TTC549 (cell line): ENCODE results near the gene EML2.
"Not testable (repeated sequence)": the region's sequence is repeated elsewhere in the genome, so short reads cannot be mapped to it uniquely, and the experiment has no call there.

Experiments
- FAIRE-seq: peaks from 2 replicates; lab custom pipeline; 2012; peaks lifted over from hg19 to GRCh38; lab: Jason Lieb, UNC

Gene EML2, protein sequence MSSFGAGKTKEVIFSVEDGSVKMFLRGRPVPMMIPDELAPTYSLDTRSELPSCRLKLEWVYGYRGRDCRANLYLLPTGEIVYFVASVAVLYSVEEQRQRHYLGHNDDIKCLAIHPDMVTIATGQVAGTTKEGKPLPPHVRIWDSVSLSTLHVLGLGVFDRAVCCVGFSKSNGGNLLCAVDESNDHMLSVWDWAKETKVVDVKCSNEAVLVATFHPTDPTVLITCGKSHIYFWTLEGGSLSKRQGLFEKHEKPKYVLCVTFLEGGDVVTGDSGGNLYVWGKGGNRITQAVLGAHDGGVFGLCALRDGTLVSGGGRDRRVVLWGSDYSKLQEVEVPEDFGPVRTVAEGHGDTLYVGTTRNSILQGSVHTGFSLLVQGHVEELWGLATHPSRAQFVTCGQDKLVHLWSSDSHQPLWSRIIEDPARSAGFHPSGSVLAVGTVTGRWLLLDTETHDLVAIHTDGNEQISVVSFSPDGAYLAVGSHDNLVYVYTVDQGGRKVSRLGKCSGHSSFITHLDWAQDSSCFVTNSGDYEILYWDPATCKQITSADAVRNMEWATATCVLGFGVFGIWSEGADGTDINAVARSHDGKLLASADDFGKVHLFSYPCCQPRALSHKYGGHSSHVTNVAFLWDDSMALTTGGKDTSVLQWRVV

DNA sequence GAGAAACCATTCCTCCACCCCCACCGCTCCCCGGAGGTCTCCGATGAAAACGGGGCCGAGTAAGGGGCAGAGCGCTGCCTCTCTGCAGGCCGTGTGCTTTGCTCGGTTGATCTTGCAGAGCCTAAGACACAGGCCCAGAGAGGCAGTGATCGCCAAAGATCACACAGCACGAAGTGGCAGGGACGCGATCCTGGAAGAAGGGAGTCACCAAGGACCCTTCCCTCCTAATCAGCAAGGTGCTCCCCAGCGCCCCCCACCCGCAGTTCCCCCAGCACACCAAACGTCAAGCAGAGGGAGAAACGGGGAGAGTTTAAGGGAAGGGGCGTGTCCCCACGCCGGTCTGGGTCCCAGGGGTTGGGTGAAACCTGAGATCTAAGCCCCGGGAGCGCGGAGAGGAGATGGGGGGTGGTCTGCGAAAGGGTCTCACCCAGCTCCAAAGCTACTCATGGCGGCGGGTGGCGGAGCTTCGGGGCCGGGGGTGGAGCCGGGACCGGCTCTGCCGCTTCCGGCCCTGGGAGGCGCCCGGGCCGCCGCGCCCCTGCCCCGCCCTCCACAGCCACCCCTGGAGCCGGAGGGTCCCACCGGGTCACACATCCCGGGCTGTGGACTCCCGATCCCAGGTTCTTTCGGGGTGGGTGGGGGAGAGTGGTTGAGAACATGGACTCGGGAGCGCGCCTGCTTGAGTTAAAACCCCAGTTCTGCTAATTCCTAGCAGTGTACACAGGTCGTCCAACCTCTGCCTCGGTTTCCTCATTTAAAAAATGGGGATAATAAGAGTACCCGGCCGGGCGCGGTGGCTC is at the start of gene EML2:
TSS of gene EML2 (minus strand) at position 468 of the 800 bp plus-strand sequence. CDS start at position 447, 21 bp downstream.
- no peak for FAIRE-seq

DNA sequence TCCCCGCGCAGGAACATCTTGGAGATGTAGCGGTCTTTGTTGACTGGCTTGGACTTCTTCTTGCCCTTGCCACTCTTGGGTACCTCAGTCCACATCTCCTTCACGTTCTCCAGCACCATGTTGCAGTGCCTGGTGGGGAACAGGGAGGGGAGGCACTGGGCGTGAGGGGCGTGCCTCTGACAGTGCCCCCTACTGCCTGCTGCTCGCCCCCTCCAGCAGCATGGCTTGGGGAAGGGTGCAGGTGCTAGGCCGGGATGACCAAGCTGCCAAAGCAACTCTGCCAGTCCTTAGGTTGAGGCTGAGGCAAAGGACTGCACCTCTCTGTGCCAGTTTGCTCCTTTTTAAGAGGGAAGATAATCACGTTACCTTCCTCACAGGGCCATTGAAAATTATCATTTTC is 48.4 kb upstream of the EML2 start:
- FAIRE-seq, result no peak

DNA sequence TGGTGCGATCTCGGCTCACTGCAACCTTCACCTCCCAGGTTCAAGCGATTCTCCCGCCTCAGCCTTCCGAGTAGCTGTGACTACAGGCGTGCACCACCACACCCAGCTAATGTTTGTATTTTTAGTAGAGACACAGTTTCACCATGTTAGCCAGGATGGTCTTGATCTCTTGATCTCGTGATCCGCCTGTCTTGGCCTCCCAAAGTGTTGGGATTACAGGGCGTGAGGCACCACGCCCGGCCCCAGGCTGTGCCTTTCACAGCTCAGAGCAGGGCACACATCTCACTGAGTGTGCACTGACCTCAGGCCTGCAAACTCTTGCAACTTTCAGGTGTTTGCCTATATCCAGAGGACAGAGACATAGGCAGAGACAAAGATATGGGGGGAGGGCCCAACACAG is 45.8 kb upstream of the EML2 start:
- FAIRE-seq, result not testable (repeated sequence)

DNA sequence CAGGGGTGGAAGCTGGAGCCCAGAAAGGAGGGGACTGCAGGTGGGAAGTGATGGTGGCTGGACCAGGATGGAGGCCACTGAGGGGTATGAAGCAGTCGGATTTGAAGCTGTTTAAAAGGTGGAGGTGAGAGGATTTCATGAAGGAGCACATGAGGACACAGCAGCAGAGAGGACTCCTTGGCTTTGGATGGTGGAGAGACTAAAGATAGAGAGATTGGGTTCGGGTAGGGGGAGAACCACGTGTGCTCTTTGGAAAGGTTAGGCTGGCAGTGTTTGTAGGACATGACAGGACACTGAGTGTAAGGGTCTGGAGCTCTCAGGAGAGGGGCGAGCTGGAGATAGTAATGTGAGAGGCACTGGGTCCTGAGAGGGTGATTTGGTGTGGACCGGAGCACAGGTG is 43.7 kb upstream of the EML2 start:
- no peak for FAIRE-seq

DNA sequence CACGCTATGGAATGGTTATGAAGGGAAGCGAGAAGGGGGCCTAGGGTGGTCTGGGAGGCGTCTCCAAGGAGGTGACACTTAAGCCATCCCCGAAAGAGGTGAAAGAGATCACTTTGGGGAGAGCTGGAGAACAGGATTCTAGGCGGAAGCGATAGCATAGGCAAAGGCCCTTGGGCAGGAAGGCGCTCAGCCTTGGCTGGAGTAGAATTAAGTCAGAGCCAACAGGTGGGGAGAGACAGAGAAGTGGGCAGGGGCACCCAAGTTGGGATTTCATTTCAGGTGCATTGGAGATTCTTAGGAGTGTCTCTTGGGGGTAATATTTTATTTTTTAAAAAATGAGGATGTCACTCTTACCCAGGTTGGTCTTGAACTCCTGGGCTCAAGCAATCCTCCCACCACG is 42.9 kb upstream of the EML2 start:
- FAIRE-seq, result no peak

DNA sequence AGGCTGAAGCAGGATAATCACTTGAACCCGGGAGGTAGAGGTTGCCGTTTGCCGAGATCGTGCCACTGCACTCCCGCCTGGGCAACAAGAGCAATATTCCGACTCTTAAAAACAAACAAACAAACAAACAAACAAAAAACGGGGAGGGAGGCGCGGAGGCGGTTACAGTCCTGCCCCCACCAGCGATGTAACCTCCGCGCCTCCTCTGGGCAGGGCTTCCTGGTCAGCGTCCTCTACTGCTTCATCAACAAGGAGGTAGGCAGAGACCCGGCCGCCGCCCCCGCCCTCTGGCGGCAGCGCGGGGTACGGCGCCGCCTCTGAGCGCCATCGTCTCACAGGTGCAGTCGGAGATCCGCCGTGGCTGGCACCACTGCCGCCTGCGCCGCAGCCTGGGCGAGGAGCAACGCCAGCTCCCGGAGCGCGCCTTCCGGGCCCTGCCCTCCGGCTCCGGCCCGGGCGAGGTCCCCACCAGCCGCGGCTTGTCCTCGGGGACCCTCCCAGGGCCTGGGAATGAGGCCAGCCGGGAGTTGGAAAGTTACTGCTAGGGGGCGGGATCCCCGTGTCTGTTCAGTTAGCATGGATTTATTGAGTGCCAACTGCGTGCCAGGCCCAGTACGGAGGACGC is 42.3 kb upstream of the EML2 start:
- FAIRE-seq, result no peak

DNA sequence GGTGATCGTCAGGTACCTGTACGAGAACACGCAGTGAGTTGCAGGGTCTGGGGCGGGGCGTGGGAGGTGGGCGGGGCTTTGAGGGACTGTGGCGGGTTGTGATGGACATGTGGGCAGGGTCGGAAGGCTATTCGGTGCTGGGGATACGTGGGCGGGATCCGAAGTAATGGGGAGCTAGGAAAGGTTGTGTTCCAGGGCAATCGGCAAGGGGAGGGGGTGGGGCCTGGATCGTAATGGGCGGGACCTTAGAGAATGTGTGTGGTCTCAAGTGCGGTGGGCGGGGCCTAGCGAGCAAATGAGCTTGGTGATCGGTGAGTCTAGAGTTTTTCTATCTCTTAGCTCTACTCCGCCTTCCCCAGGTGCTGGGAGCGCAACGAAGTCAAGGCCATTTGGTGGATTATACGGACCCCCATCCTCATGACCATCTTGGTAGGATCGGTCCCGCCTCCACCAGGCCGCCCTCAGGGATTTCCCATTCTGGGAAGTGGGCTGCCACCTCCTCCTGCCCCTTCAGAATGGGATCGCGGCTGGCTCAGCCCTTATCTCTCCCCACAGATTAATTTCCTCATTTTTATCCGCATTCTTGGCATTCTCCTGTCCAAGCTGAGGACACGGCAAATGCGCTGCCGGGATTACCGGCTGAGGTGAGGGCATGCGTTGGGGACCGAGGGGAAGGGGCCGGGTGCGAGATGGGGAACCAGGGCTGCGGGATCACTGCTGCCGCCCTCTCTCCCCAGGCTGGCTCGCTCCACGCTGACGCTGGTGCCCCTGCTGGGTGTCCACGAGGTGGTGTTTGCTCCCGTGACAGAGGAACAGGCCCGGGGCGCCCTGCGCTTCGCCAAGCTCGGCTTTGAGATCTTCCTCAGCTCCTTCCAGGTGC is 38.4 kb upstream of the EML2 start:
- no peak for FAIRE-seq

DNA sequence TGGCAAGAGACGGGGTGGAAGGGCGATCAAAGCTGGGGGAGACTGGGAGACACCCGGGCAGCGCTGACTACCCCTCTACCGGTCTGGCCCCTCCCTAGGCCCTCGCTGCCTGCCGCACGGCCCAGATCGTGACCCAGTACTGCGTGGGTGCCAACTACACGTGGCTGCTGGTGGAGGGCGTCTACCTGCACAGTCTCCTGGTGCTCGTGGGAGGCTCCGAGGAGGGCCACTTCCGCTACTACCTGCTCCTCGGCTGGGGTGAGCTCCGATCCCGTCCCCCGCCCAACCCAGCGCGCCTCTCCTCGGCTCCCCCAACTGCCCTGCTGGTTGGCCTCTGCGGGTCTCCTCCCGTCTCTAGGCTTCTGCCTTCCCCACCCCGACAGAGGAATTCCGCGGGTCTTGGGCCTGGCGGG is 37.7 kb upstream of the EML2 start:
- FAIRE-seq, result no peak

DNA sequence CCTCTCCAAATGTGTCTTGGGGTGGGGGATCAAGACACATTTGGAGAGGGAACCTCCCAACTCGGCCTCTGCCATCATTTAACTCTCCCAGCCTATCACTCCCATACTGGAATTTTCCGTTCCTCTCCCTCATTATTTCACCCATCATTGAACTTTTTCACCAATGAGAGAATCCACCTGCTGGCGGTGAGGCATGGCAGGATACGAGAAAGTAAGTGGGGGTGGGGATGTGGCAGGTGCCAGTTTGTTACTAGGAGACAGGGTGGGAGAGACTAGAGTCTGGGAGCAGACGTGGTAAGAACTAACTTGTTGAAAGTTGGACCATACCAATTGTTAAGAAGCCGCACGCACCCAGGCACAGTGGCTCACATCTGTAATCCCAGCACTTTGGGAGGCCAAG is 35.7 kb upstream of the EML2 start:
- no peak for FAIRE-seq

DNA sequence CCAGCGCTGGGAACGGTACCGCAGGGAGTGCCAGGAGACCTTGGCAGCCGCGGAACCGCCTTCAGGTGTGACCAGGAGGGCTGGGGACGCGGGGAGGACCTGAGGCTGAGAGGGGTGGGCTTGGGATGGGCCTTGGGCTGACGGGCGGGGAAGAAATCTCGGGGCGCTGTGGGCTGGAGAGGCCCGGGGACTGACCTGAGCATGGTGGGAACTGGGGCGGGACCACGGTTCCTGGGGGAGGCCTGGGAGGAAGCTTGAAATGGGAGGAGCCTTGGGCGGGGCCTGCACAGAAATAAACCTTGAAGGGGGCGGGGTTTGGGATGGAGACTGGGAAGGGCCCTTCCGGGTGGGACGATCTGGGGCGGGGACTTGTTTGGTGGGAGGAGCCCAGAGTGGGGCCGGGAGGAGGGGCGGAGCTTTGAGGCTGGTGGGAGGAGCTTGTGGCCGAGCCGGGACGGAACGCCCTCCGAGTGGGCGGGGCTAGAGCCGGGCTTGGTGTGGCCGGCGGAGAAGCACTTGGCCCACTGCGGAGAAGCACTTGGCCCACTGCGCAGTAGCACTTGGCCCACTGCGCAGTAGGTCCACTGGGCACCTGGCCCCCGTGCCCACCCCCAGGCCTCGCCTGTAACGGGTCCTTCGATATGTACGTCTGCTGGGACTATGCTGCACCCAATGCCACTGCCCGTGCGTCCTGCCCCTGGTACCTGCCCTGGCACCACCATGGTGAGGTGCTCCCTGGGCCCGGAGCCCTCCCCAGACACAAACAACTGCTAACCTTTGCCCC is 31.7 kb upstream of the EML2 start:
- FAIRE-seq, result no peak

DNA sequence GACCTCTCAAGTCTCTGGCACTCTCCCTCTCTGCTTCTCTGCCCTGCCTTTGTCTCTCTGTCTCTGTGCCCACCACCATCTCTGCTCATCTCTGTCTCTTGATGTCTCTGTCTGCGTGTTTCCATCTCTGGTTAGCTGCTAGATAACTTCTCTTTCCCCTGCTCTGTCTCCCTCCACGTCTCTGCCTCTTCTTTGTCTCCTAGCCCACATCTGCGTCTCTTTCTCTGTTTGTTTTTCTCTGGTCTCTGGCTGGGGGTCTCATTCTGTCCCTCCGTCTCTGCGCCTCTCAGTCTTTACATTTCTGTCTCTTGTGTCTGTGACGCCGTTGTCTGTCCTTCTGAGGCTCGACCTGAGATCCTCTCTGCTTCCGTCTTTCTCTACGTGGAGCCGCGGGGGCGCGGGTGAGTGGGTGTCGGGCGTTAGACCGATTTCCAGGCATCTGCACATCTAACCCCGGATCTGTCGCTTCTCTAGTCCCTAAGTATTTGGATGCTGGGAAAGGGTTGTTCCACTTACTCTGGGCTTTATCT is 29.2 kb upstream of the EML2 start:
- no peak for FAIRE-seq

DNA sequence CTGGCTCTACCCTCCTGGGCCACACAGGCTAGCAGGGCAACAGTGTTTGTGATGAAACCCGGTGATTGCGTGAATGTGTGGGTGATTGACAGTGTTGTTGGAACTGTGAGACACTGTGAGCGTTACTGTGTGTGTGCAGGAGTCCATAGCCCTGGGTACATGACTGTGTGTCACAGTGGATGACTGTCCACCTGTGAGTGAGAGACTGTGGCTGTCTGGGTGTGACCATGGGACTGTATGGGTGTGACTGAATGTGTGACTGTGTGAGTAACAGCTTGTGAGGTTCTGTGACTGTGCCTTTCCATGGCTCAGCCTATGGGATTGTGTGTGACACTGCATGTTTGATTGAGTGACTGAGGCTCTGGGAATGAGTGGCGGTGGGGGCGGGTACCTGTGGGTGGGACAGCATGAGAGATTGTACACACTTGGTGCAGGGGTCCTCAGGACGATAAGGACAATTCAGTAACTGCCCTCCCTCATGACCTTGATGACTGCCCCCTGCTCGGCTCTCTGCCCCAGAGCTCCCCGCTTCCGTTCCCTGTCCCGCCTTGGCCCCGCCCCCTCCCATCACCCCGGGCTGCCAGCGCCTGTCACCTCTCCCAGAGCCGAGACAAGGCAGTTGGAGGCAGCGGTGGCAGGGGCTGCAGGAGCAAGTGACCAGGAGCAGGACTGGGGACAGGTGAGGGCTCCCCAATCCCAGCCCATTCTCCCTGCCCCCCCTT is 28.6 kb upstream of the EML2 start, which contains the start of gene GIPR:
TSS of gene GIPR (plus strand) at position 602 of the 722 bp plus-strand sequence. CDS start 1,300 bp downstream, outside the sequence.
- no peak for FAIRE-seq

DNA sequence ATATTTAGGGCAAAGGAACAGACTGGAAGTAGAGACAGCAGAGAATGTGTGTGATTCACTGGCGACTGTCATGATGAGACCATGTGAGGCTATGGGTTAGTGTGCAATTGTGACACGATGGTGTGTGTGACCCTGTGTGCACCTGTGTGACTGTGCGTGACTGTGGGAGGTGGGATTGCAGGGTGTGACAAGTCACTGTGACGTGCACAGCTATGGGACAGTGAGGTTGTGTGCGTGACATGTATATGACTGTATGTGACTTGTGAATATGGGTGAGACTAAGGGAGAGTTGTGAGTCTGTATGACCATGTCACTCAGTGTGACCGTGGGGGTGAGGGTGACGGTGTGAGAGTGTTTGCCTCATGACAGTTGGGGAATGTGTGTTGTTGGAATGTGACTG is 25.4 kb upstream of the EML2 start:
- FAIRE-seq, result no peak

DNA sequence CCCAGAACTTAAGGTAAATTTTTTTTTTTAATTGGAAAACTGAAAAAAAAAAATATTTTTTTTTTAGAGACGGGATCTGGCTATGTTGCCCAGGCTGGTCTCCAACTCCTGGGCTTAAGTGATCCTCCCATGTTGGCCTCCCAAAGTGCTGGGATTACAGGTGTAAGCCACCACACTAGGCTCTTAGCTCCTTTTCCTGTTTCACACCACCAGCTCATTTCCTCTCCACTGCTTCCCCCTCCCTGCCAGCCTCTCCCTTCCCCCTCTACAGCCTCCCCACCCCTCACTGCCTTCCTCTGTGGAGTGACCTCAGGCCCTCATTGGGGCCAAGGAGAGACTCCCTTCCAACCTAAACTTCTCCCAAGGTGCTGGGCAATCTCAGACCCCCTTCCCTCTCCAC is 24.6 kb upstream of the EML2 start:
- FAIRE-seq, result no peak

DNA sequence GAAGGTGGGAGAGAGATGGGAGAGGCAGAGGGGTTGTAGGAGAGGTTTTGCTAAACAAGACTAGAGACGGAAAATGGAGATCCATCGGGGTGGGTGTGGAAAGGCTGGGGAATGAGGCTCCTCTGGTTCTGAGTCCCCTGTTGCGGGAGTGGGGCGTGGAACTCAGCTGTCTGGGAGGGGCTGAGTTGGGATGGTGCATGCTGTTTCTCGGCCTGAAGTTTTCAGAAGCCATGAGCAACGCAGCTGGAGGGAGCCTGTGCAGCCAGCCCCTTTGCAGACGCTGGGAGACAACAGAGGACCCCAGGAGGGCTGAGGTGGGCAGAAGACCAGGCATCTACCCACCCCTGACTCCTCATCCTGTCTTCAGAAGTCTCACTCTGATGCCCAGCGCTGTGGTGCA is 21.4 kb upstream of the EML2 start:
- no peak for FAIRE-seq

DNA sequence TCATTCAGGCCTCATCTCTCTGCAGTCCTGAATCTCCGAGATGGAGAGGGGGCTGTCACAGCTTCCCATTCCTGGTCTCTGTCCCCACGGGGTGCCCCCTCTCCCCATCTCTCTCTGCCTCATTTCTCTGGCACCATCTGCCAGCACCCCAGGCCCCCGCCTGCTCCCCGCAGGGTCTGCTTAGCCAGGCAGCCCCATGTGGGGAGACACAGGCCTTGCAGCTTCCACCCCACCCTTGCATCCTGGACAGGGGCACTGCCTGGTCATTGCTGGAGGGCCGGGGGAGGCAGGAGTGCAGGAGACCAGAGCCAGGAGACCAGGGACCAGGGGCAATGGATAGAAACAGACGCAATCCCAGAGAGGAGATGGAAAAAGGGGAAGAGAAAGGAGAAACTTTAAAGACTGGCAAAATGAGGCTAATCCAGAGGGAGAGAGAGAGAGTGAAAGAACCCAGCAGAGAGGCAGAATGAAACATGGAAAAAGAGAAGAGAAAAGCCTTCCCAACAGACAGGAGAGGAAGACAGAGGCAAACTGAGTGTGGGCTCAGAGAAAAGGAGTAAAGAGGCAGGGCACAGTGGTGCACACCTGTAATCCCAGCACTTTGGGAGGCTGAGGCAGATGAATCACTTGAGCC is 20.0 kb upstream of the EML2 start:
- FAIRE-seq, result no peak

DNA sequence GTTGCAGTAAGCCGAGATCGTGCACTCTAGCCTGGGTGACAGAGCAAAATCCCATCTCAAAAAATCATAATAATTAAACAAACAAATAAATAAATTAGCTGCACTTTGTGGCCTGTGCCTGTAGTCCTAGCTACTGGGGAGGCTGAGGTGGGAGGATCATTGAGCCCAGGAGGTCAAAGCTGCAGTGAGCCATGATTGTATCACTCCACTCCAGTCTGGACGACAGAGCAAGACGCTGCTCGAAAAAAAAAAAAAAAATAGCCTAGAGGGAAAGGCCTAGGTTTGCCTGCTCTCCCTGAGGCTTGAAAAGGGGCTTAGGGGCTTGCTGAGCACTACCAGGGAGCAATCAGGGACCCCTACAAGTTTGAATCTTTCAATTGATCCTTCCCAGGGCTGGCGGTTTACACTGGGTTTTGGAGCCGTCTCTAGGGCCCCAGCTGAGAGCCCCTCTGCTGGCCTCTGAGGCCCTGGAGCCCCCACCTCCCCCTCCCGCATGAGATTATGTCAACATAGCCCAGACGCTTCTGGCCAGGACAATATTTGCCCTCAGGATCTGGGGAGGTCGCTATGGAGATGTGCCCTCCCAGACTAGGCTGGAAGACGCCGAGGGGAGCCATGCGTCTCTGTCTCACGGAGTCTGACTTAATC is 18.4 kb upstream of the EML2 start:
- no peak for FAIRE-seq

DNA sequence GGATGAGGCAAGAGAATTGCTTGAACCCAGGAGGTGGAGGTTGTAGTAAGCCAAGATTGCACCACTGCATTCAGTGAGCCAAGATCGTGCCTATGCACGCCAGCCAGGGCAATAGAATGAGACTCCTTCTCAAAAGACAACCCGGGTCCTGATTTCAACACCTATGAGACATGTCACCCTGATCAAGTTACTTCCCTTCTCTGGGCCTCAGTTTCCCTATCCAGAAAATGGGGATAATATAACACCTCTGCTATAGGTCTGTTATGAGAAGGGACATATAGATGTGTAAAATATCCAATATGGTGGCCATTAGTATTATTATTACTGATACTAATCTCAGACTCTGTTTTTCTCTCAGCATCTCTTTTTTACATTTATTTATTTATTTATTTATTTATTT is 15.9 kb upstream of the EML2 start:
- FAIRE-seq, result no peak

DNA sequence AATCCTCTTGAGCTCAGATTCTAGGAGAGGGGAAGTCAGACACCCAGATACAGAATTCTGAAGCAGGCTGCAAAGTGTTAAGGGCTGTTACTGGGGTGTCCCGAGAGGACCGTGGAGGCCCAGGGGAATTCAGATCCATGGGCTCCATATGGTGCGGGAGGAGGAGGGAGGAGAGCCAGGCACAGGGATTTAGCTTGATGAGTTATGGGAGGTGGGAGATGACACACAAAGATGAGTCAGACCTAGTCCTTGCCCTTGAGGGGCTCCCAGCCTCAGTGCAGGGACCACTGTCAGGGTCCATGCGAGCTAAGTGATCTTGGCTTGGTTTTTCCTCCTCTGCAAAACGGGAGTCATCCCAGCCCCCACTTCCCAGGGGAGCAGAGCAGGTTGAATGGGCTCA is 14.4 kb upstream of the EML2 start:
- no peak for FAIRE-seq
